KBM-7 (cell line): ENCODE results near the gene NATD1.

Experiments
- DNase-seq: peaks from one replicate; pipeline ENCODE4 v3.0.0-alpha.2; 2015
- in situ Hi-C: fragments of 300-500 bp; cut with MboI; formaldehyde crosslinking; loops from 2 replicates; pipeline ENCODE4 v1.14.3; 2020; ENCODE audit warnings: low sequenced_read_pairs, low pct_unique_long_range_greater_than_20kb, mixed read lengths

The NATD1 gene

GRCh38 chr17:21249920-21250703 lies 3.1 kb downstream of the NATD1 start:
- in situ Hi-C loops, result loop anchor here (25.0 kb wide), 1 partner anchor 113 kb away; the partner anchor contains the start of gene DHRS7B
- DNase-seq, result no peak

DNA sequence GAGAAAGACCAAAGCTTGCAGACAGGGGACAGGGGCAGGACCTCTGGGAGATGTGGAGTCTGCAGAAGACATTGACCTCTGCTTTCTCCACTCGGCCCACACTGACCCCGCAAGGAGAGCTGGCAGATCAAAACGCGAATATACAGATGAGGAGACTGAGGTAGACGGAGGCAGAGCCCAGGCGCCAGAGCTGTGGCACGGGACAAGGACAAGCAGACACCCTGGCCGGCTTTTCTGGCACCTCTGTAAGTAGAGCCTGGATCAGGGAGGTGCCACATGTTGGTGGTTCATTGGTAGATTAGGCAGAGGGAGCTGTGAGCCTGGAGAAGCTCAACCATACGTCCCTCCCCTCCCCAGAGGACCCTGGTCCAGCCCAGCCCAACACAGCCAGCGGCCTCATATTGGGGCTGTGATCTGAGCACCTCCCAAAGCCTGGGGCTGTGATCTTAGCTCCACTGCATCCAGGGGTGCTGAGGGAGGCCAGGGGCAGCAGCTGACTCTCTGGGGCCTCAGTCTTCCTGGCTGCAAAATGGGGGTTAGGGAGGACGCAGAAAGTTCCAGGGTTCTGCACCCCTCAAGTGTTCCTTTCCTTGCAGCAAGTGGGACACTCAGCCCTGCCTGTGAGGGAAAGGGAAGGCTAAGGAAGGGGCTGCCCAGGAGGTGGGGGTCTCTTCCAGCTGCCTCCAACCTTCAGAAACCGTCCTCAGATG lies 4.0 kb downstream of the NATD1 start:
- DNase-seq, result no peak
- in situ Hi-C loops, result loop anchor here (25.0 kb wide), 1 partner anchor 112 kb away; the partner anchor contains the start of gene DHRS7B

DNA sequence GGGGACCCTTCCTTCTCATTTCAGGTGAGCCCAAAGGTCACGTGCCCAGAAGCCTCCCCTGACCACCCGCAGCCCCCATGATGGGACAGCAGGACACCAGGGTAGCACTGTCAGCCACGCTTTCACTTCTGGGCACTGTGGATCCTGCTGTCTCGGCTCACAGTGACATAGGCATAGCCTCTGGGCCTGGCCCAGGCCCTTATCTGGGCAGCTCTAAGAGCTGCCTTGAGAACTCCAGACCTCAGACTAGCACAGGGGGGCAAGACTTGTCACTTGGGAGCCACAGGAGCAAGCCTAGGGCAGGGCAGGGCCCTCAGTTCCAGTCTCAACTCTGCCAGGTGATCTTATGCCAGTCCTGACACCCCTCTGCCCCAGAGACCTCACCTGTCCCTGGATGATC lies 4.7 kb downstream of the NATD1 start:
- DNase-seq, result no peak
- in situ Hi-C loops, result loop anchor here (25.0 kb wide), 1 partner anchor 111 kb away; the partner anchor contains the start of gene DHRS7B

DNA sequence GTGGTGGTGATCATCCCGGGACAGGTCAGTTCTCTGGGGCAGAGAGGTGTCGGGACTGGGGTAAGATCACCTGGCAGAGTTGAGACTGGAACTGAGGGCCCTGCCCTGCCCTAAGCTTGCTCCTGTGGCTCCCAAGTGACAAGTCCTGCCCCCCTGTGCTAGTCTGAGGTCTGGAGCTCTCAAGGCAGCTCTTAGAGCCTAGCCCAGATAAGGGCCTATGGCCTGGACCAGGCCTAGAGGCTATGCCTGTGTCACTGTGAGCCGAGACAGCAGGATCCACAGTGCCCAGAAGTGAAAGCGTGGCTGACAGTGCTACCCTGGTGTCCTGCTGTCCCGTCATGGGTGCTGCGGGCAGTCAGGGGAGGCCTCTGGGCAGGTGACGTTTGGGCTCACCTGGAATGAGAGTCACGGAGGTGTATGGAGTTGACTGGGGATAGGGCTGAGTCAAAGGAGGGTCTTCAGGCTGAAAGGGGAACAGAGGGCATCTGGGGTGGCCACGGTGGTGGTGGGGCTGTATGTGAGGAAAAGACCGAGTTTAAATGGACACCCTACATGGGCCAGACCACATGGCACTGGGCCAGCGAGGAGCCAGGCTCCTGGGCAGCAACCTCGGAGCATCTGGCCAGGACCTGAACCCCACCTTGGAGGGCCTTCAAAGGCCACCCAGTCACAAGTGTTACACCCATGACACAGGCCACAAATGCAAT lies 5.5 kb downstream of the NATD1 start:
- DNase-seq, result no peak
- in situ Hi-C loops, result loop anchor here (25.0 kb wide), 1 partner anchor 110 kb away; the partner anchor contains the start of gene DHRS7B

DNA sequence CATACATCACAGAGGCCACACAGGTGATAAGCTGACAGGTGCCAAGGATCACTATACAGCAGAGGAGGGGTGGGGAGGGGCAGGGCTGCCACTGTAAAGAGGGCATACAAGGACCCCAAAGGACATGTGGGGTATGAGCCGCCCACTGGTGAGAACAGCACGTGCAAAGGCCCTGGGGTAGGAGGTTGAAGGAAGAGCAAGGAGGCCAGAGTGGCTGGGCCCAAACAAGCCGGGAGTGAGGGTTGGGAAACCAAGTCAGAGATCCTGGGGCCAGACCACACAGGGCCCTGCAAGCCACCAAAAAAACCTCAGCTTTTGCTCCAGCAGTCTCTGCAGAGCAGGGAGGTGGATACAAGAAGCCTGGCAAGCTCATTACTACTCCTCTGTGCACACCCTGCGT lies 6.5 kb downstream of the NATD1 start:
- in situ Hi-C loops, result loop anchor here (25.0 kb wide), 1 partner anchor 109 kb away; the partner anchor contains the start of gene DHRS7B
- no peak for DNase-seq

DNA sequence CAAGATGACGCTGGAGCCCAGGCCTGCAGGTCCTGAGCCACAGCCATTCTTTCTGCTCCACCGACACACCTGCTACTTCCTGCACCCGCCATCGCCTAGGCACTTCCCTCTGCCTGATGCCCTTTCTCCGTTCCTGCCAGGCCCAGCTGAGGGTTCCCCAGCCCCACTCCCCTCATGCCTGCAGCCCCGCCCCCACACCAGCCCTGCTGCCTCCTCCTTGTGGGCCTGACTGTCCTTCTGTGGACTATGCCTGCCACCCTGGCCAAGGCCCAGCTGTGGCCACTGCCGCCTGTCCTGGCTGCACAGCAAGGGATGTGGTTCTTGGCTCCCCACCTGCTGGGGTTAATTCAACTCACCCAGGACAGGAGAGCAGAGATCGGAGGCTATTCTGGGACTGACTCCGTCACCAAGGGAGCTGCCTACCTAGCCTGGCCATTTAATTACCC lies 7.5 kb downstream of the NATD1 start:
- no peak for DNase-seq
- in situ Hi-C loops, result loop anchor here (25.0 kb wide), 1 partner anchor 108 kb away; the partner anchor contains the start of gene DHRS7B

GRCh38 chr17:21243516-21244303 lies 9.5 kb downstream of the NATD1 start:
- in situ Hi-C loops, result loop anchor here (25.0 kb wide), 1 partner anchor 106 kb away; the partner anchor contains the start of gene DHRS7B
- no peak for DNase-seq

DNA sequence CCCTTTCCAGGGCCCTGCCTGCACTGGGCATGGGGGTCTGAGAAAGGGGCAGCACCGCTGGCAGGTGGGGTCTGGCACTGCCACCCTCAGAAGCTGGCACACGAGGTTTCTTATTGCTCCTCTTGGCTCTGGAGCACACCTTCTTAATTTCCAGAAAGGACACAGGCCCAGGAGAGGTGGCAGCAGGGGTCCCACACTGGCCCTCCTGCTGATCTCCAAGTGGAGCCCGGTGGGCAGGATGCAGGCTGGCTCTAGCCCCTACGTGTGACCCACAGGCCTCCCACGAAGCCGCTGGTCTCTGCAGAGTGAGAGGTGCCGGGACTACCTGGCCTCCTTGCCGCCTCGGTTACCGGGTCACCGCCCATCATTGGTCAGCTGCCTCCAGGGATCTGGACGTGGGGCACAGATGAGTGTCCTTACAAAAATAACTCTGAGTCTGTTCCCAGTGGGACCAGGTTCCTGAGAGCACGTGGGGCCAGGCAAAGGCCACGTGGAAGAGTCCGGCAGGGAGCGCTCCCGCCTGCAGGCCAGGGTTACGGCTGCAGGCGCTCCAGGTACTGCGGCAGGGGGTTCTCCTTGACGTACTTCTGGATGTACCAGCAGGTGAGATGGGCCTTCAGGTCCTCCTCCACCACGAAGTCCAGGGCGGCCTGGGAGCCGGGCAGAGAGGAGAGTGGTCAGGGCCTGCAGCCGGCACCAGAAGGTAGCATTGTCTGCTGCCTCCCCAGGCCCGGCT lies 10.3 kb downstream of the NATD1 start:
- in situ Hi-C loops, result loop anchor here (25.0 kb wide), 1 partner anchor 106 kb away; the partner anchor contains the start of gene DHRS7B
- DNase-seq, result no peak

GRCh38 chr17:21242026-21242697 lies 11.0 kb downstream of the NATD1 start:
- in situ Hi-C loops, result loop anchor here (25.0 kb wide), 1 partner anchor 105 kb away; the partner anchor contains the start of gene DHRS7B
- DNase-seq, result no peak

DNA sequence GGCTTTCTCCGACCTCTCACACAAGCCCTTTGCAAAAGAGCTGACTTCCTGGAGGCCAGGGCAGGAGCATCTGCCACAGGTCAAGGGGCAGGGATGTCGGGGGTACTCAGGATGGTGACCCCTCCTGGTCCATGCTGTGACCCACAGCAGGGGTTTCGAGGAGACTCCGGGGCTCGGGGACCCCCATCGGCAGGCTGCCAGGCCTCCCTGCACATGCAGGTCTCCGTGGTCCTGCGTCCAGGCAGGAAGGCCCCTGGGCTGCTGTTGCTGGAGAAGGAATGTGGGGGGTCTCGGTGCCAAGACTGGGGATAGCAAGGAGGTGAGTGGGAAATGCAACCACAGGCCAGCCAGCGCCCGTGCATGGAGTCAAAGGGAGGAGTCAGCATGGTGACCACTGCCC lies 11.6 kb downstream of the NATD1 start:
- DNase-seq, result no peak
- in situ Hi-C loops, result loop anchor here (25.0 kb wide), 1 partner anchor 104 kb away; the partner anchor contains the start of gene DHRS7B

DNA sequence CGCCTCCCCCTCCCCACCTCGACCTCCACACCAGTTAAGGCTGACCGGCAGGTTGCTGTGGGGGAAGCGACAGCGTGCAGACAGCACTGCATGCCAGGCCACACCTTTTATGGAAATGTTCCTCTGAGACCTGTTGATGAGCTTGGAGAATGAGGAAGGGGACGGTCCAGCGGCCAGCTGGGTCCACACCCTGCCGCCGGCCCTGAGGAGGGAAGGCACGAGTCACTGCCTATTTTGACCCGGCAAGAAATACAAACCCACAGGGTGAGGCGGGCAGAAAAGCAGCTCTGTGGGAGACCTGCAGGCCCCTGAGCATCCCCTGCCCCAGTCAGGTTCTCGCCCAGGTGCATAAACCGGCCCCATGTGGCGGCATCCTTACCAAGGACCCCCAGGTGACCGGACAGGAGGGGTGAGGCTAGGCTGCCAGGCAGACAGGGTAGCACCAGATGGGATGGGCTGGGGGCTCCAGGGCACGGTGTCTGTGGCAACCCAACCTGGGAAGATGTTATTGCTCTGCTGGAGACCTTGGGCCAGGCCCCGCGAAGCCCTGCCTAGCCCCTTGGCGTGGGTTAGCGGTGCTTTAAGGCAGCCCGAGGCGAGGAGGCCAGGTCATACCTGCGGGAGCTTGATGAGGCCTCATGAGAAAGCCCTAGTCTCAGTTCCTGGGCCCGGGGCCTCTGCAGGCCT lies 12.7 kb downstream of the NATD1 start:
- in situ Hi-C loops, result loop anchor here (25.0 kb wide), 1 partner anchor 103 kb away; the partner anchor contains the start of gene DHRS7B
- DNase-seq, result no peak

DNA sequence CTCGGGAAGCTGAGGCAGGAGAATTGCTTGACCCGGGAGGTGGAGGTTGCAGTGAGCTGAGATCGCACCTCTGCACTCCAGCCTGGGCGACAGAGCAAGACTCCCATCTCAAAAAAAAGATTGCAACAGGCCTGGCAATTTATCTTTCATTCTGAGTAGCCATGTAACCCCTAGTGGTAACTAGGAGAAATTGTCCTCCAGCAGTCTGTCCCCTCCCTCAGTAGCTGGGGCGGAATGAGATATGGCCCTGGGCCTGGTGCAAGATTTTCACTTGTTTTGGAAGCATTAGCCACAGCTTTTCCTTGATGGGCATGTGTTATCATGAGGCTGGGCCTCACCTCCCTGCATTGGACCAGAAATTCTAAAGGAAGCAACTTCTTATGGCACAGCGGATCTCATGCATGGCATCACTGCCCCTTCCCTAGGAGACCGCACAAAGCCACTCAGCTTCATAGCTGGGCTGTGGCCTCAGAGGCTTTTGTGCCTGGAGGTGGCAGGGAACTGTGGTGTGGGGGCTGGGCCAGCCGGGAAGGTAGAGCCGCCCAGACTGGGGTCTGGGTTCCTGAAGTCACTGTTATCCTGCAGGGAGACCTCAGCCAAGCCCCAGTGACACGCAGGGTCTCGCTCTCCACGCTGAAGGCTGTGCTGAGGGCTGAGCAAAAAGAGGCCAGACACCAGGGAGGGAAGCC lies 13.4 kb downstream of the NATD1 start:
- in situ Hi-C loops, result loop anchor here (25.0 kb wide), 1 partner anchor 103 kb away; the partner anchor contains the start of gene DHRS7B
- DNase-seq, result peak; percentile 31

DNA sequence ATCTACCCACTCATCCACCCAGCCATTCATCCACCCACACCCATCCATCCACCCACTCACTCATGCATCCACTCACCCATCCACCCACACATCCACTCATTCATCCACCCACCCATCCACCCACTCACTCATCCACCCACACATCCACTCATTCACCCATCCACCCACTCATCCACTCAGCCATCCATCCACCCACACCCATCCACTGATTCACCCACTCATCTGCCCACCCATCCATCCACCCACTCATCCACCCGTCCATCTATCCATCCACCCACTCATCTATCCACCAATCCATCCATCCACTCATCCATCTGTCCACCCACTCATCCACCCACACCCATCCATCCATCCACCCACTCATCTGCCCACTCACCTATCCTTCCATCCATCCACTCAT lies 17.3 kb downstream of the NATD1 start:
- in situ Hi-C loops, result loop anchor here (25.0 kb wide), 1 partner anchor 99 kb away; the partner anchor contains the start of gene DHRS7B
- no peak for DNase-seq

DNA sequence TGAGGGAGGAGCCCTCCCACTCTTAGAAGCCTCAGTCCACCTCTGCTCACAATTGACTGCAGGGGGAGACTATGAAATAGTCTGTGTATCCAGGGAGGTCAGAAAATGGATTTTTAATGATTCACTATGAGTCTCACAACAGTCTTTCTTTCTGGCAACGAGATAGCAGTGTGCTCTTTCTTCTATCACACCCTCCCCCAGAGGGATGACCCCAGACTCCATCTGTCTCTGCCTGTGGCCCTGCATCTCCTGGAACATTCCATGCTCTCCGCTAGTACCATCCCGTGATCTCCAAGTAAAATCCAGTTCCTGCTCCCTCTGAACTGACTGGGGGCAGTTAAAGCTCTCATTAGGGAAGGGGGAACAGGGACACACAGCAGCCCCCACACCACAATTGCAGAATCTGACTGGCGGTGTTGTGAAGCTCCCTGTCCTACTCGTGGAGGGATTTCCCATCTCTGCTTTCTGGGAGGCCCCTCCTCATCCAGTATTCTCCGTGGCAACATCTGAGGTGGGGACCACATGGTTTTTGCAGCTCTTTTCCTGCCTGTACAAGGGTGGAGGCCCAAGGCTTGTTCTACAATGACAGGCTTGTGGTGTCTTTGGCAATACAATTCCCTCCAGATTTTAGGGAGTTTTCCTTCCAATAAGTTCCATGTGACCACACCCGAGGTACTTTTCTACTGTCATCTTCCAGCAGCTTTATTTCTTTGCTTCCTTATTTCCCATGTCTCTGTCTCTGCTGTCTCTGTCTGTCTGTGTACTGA lies 19.4 kb downstream of the NATD1 start:
- in situ Hi-C loops, result loop anchor here (25.0 kb wide), 1 partner anchor 96 kb away; the partner anchor contains the start of gene DHRS7B
- DNase-seq, result no peak
